GM12878 (cell line): ENCODE results near the gene HIVEP3.

Experiments
- CHD2 ChIP-seq: IDR thresholded peaks from 2 replicates; pipeline ENCODE4 v1.6.1; 2011; ENCODE audit warnings: low read depth, low read length, improper control_type of control experiment, borderline replicate concordance
- CTCF ChIP-seq, 3 experiments: IDR thresholded peaks in 2 of 3; conservative IDR thresholded peaks in 1 of 3; 2 replicates each; pipeline ENCODE4 v1.5.1; 2011; ENCODE audit warnings: low read depth in 3 of 3, low read length in 3 of 3, mild to moderate bottlenecking in 3 of 3, control low read depth in 2 of 3, moderate library complexity in 2 of 3, inconsistent platforms in 1 of 3, mixed read lengths in 1 of 3; ENCODE audit not compliant: control insufficient read depth in 2 of 3, insufficient read depth in 1 of 3; ENCODE audit errors: extremely low read depth in 1 of 3
- E2F8 ChIP-seq: fragments of 450-650 bp; IDR thresholded peaks from 2 replicates; pipeline ENCODE4 v1.6.1; 2018; ENCODE audit warnings: mild to moderate bottlenecking, low read depth, moderate library complexity; ENCODE audit not compliant: partially characterized antibody
- E4F1 ChIP-seq: fragments of 450-650 bp; IDR thresholded peaks from 2 replicates; pipeline ENCODE4 v1.6.1; 2018; ENCODE audit warnings: borderline replicate concordance, mild to moderate bottlenecking; ENCODE audit not compliant: partially characterized antibody
- EP300 ChIP-seq, 2 experiments: fragments of 150-350 bp in 1 of 2; IDR thresholded peaks; 2 replicates each; pipeline ENCODE4 v1.6.1; 2011 to 2012; ENCODE audit warnings: low read depth in 2 of 2, low read length in 2 of 2, borderline replicate concordance in 1 of 2, improper control_type of control experiment in 1 of 2, inconsistent platforms in 1 of 2; ENCODE audit not compliant: control insufficient read depth in 1 of 2
- ETV6 ChIP-seq, 2 experiments: fragments of 450-650 bp in 1 of 2; IDR thresholded peaks in 1 of 2; conservative IDR thresholded peaks in 1 of 2; 2 replicates each; pipeline ENCODE4 v1.6.1; 2014; ENCODE audit warnings: antibody characterized with exemption in 1 of 2, borderline replicate concordance in 1 of 2, low read depth in 1 of 2, mild to moderate bottlenecking in 1 of 2, moderate library complexity in 1 of 2
- GABPA ChIP-seq: IDR thresholded peaks from 2 replicates; pipeline ENCODE4 v1.6.1; 2014; ENCODE audit warnings: antibody characterized with exemption, low read depth, mild to moderate bottlenecking, inconsistent platforms
- JUND ChIP-seq: IDR thresholded peaks from 2 replicates; pipeline ENCODE4 v1.6.1; 2012; ENCODE audit warnings: low read depth, mild to moderate bottlenecking, low read length, improper control_type of control experiment, moderate library complexity
- POLR2A ChIP-seq: IDR thresholded peaks from 2 replicates; pipeline ENCODE4 v1.6.1; 2011; ENCODE audit warnings: low read depth, mild to moderate bottlenecking, low read length
- STAT1 ChIP-seq: fragments of 450-650 bp; conservative IDR thresholded peaks from 2 replicates; pipeline ENCODE4 v1.6.1; 2014; ENCODE audit warnings: antibody characterized with exemption, mild to moderate bottlenecking
- TBL1XR1 ChIP-seq: IDR thresholded peaks from 2 replicates; pipeline ENCODE4 v1.6.1; 2012; ENCODE audit warnings: low read depth, low read length, improper control_type of control experiment

- TF ChIP-seq POLR2A (no peak), E2F8 (no peak), JUND (no peak), TBL1XR1 (no peak), STAT1 (no peak), CTCF (IDR thresholded peaks at IDR 0.05 in 2 of 3, conservative IDR thresholded peaks at IDR 0.05 in 1 of 3; ENCODE audit: control insufficient read depth in 2 of 3, extremely low read depth in 1 of 3, insufficient read depth in 1 of 3, low read depth in 3 of 3, low read length in 3 of 3) (no peak), CHD2 (no peak), EP300 (IDR thresholded peaks at IDR 0.05; ENCODE audit: borderline replicate concordance in 1 of 2, control insufficient read depth in 1 of 2, low read depth in 2 of 2, low read length in 2 of 2) (no peak), ETV6 (conservative IDR thresholded peaks at IDR 0.05 in 1 of 2, IDR thresholded peaks at IDR 0.05 in 1 of 2; ENCODE audit: borderline replicate concordance in 1 of 2, low read depth in 1 of 2) (no peak), E4F1 (no peak), GABPA (no peak)
These were observed 124.7 kb downstream of the HIVEP3 start for GRCh38 chr1:41794031-41794430.
